ENCODE measurements around the gene TOP1.
"Not testable (repeated sequence)": the region's sequence is repeated elsewhere in the genome, so short reads cannot be mapped to it uniquely, and the experiment has no call there.

The TOP1 gene

DNA sequence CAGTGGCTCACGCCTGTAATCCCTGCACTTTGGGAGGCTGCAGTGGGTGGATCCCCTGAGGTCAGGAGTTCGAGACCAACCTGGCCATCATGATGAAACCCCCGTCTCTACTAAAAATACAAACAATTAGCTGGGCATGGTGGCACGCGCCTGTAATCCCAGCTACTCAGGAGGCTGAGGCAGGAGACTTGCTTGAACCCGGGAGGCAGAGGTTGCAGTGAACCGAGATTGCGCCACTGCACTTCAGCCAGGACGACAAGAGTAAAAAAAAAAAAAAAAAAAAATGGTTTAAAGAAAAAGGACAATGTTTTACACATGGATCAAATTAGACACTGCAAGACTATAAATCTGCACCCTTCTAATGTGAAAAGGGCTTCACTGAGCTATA is 103.8 kb downstream of the TOP1 start:
- DNase-seq (ENCODE audit: low spot score) = not testable (repeated sequence)

DNA sequence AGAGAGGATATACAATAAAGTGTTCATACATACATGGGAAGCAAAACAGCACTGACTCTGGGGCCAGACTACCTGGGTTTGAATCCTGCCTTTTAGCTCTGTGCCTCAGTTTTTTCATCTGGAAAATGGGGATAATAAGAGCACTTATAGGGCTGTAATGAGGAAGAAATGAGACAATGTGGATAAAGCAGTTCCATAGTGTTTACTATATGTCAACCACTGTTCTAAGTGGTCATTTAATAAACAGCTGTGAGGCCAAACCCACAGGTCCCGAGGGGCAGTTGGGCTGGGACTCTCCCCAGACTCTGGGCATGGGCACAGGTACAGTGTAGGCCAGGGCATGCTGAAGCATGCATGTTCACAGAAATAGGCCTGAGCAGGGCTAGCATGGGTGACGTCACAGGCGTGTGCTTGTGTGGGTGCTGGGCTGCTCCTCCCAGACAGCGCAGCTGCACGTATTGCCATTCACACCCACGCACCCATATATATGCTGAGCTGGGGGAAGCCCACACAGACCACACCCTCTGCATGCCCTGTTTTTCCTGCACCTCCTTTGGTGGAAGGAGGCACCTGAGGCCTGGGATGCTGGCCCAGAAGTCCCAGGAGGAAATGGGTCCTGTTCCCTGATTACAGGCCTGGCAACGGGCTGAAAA is 105.2 kb downstream of the TOP1 start:
- no peak for DNase-seq (ENCODE audit: low spot score)

- no peak for DNase-seq (ENCODE audit: low spot score)
Measured at GRCh38 chr20:41134362-41135186, 106.0 kb downstream of the TOP1 start.

- peak; percentile 59 for DNase-seq (ENCODE audit: low spot score)
Measured at GRCh38 chr20:41135187-41135887, 106.7 kb downstream of the TOP1 start.

- DNase-seq (ENCODE audit: low spot score) = no peak
Measured at GRCh38 chr20:41135888-41136679, 107.5 kb downstream of the TOP1 start.

DNA sequence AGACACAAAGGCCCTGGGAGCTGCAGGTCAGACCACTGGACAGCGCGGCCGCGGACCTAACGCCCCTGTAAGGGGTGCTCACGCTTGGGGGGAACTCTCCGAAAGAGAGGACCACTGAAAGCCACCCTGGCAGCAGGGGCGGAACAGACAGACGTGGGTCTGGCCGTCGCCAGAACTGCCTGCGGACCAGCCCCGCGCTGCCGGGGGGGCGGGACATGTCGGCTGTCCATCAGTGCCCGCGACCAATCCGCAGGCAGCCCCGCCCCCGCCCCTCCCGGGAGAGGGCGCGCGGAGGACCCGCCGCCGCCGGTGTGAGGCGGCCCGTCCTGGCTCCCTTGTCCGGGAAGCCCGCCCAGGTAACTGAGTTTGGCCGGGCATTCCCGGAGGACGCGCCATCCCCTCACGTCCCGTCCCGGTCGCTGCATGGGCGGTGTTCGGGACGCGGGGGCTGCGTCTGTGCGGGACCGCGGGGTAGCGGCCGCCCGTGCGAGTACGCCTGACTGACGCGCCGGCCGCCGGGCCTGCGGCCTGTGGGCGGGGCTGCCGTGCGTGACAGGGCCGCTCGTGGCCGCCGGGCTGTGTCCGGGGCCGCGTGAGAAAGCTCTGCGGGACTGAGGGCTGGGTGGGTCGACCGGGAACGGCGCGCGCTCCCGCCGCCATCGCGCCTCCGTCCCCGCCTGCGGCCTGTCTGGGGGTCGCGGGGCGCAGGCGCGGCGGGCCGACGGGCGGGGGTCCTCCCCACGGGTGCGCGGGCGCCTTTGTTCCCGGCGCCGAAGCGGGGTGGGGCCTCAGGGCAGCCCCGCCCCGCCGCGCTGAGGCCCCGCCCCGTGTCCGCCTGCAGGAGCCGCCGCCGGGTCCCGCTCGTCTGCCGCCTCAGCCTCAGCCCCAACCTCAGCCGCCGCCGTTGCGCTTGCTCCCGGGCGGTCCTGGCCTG is 108.3 kb downstream of the TOP1 start, which contains the start of gene PLCG1:
Gene PLCG1, plus strand, starts transcription at position 864 of the 934 bp plus-strand sequence. CDS start 99 bp downstream, outside the sequence.
- DNase-seq (ENCODE audit: low spot score) = peak; percentile 94

DNA sequence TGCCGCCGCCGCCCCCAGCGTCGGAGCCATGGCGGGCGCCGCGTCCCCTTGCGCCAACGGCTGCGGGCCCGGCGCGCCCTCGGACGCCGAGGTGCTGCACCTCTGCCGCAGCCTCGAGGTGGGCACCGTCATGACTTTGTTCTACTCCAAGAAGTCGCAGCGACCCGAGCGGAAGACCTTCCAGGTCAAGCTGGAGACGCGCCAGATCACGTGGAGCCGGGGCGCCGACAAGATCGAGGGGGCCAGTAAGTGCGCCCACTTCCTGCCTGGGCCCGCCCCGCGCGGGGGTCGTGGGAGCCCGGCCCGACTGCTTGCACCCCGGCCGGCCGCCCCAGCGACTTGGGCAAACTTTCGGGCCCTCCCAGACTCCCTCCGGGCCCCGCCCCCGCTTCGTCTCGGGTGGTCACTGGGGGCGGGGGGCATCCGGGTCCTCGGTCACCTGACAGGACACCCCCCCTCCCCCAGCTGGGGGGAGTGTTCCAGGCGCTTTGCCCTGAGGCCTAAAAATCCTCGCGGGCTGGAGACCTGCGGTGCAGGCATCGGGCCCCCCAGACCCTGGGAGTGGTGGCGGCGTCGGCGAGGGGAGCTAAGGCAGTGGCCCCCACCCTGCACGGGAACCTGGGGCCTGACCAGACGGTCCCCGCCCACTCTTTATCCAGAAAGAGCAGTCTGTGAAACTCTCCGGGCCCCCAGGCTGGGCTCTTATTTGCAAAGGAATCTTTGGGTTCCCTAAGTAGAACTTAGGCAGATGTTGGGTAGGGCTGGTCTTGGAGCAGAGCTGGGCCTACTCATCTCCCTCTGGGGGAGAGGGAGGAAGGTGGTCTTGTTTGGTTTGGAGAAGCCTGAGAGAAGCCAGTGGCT is 109.2 kb downstream of the TOP1 start:
- peak; percentile 44 for DNase-seq (ENCODE audit: low spot score)

GRCh38 chr20:41138475-41139226 is 110.0 kb downstream of the TOP1 start:
- DNase-seq (ENCODE audit: low spot score) = no peak

GRCh38 chr20:41139227-41140093 is 110.8 kb downstream of the TOP1 start:
- DNase-seq (ENCODE audit: low spot score) = peak; percentile 55

GRCh38 chr20:41140226-41141133 is 111.9 kb downstream of the TOP1 start:
- DNase-seq (ENCODE audit: low spot score) = no peak

DNA sequence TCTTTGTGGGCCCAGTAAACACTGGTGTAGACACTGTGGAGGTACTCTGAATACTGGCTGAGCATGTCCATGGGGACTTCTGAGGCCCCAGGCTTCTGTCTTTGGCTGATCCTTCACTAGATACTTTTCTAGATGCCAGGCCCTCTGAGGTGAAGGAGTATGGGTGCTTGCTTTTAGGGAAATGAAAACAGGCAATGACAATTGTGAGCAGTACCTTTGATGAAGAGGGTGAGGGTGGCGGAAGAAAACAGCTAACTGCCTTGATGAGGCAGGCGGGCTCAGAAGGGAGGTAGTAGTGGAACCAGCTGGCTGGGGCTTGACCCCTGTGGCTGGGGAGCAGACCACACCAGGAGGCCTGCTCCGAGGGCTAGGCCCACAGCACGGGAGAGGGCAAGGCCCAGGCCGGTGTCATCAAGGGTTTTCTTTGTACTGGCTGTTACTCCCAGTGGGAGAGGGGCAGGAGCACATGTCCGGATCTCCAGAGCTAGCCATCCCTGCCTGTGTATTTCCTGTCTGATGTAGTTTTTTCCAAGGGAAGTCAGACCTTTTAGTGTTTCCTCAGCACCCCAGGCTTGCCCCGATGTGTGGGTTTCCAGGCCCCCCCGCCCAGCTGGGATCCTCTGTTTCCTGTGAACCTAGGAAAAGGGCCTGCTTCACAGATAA is 112.7 kb downstream of the TOP1 start:
- DNase-seq (ENCODE audit: low spot score) = no peak

- DNase-seq (ENCODE audit: low spot score) = no peak
Measured at GRCh38 chr20:41142245-41142644, 113.6 kb downstream of the TOP1 start.

DNA sequence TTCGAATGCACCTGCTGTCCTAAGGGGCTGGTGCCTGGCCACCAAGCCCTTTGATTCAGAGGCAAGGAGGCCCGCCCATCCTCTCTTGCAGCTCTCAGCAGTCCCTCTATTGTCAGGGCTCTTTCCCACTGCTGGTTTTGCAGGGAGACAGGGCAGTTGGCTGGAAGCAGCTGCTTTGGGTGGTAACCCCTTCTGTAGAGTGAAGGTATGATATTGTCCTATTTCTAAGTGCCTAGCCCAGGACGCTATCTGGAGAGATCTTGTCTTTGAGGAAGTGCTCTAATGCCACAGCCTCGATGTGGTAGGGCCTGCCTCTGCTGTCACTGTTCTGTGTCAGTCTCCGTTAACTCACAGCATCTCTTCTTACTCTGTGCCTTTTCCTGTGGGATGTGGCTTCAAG is 114.3 kb downstream of the TOP1 start:
- no peak for DNase-seq (ENCODE audit: low spot score)

GRCh38 chr20:41143354-41143753 is 114.7 kb downstream of the TOP1 start:
- no peak for DNase-seq (ENCODE audit: low spot score)

GRCh38 chr20:41145317-41145716 is 116.7 kb downstream of the TOP1 start:
- no peak for DNase-seq (ENCODE audit: low spot score)

DNA sequence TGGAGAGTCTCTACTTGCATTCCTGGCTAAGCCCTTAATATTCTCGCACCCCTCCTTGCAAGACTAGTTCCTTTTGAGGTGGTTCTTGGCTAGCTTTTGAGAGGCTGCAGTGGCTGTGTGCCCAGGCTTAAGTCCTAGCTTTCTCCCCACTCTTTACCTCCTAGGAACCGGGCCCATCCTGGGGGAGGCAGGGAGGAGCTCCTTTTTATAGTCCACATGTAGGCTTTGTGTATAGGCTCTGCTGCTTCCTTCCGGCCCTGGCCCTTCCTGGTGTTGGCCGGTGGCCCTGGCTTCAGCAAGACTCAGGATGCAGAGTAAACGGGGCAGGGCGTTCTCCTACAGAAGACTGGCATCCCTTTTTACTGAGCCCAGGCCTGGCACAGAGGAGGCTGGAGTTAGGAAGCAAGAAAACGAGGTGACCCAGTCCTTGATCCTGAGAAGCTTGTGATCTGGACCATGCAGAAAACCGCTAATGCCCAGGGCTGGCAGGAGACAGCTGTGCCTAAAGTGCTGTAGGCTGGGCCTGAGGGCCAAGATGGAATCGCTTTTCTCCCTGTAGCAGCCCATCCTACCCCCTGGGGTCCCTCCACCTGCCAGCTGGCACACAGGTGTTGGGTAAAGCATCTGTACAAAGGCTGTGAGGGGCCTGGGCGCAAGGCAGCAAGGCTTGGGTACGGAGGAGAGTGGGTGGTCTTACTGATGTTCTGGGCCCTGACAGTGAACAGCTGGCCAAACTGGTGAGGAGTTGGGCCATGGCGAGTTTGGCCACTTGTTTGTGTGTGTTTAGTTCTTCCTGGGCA is 117.4 kb downstream of the TOP1 start:
- DNase-seq (ENCODE audit: low spot score) = peak; percentile 63

Data from Ammon's horn (tissue), 1 donor.